H54 (cell line): ENCODE results near the gene HNRNPK.
A peak's percentile ranks its signal among the peaks of the same experiment; 100 is the strongest.

ENCODE experiments used
- DNase-seq: peaks from one replicate; pipeline ENCODE4 v3.0.0; 2011; ENCODE audit warnings: low spot score, mixed read lengths; ENCODE audit not compliant: insufficient read length
- FAIRE-seq: peaks from 3 replicates; lab custom pipeline; 2011; peaks lifted over from hg19 to GRCh38; lab: Jason Lieb, UNC
- POLR2A ChIP-seq: IDR thresholded peaks from 2 replicates; pipeline ENCODE4 v1.6.1; 2011; ENCODE audit warnings: low read depth, mild to moderate bottlenecking, low read length

The HNRNPK gene

DNA sequence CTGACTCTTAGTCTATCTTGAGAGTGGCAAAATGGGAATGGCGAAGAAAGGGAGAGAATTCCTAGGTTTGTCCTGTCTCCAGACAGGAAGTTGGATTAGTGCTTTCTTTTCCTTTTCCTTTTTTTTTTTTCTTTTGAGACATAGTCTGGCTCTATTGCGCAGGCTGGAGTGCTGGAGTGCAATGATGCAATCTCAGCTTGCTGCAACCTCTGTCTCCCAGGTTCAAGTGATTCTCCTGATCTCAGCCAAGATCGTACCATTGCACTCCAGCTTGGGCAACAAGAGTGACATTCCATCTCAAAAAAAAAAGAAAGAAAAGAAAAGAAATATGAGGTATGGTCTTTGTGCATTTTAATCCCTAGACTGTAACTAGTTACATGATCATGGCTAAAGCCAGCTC lies 46.2 kb downstream of the HNRNPK start:
- no peak for TF ChIP-seq POLR2A
- DNase-seq (no peak), FAIRE-seq (no peak)

DNA sequence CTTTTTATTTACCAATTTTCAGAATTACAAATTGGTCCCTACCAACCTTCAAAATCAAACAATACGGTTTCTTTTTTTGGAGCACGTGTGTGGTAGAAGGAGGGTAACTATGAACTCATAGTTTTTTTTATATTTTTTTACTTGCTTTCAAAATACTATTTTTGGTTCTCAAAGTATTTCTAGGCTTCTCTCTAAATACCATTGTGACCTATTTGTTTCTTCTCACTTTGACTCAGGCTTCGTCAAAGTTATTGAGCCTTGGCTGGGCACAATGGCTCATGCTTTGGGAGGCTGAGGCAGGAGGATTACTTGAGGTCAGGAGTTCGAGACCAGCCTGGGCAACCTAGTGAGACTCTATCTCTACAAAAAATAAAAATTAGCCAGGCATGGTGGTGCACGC lies 47.2 kb downstream of the HNRNPK start:
- no peak for FAIRE-seq
- DNase-seq, result no peak
- TF ChIP-seq POLR2A, result no peak

DNA sequence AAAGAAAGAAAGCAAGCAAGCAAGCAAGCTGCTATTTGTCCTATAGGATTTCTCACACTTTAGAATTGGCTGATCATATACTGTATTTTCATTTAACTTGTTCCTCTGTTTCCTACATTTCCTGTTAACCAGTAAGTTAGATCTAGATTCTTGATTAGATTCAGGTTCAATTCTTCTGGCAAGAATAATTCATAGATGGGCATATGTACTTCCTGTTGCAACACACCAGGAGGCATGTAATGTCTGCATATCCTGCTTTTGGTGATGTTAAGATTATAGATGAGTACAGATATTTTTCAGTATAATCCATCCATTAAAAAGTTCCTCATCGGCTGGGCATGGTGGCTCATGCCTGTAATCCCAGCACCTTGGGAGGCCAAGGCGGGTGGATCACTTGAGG lies 48.0 kb downstream of the HNRNPK start:
- FAIRE-seq (no peak), DNase-seq (no peak)
- TF ChIP-seq POLR2A, result no peak

DNA sequence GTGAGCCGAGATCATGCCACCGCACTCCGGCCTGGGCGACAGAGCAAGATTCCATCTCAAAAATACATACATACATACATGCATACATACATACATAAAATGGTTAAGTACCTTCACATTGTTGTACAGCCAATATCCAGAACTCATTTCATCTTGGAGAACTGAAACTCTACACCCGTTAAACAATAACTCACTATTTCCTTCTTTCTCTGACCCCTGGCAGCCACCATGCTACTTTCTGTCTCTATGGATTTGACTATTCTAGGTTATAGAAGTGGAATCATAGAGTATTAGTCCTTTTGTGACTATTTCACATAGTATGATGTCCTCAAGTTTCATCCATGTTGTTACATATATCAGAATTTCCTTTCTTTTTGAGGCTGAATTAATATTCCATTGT lies 49.1 kb downstream of the HNRNPK start:
- DNase-seq, result no peak
- no peak for TF ChIP-seq POLR2A
- FAIRE-seq, result no peak

DNA sequence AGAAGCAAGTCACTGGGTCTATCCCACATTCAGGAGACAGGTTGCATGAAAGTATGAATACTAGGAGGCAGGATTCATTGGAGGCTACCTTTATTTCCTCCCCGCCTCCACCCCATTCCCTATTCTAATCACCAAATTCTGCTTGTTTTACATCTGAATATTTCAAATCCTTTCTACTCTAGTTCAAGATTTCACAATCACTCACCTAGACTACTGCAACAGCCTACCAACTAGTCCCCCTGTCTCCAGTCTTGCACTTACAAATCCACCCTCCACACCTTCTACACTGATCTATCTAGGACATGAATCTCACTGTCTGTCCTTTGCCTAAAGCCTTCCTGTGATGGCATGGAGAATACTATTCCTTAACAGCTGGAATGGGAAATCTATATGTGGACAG lies 52.4 kb downstream of the HNRNPK start:
- no peak for TF ChIP-seq POLR2A
- FAIRE-seq, result no peak

DNA sequence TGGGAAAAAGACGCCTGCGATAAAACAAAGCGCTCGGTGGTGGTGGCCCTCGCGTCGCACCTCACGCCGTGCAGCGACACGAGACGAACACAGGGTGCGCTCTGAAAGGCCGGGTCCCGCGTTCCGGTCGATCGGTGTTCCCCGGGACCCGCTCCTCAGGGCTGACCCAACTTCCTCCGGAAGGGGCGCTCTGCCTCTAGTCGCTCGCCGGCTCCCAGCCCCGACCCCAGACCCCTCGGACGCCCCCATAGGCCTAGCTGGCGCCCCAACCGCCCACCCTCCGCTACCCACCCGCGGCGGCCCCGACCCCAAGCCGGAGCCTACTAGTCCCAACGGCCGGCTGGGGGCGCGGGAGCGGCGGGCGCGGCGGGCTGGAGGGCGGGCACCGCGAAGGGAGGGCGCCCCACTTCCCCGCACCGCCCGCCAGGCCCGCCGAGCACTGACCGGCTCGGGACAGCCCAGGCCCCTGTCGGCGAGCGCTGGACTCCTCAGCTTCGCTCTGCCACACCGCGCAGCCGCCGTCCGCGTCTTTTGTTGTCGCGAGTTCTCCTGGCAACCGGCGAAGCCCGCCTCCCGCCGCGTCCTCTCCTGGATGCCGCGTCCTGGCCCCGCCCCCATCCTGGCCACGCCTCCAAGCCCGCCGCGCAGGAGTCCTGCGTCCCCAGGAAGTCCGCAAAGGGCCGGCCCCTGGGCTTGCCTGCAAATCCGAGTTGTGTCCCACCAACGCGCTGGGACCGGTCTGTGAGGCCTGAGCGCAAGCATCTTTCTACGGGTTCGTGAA lies 58.9 kb downstream of the HNRNPK start, which contains the start of gene KIF27:
TSS of gene KIF27 (minus strand) at position 506 of the 781 bp plus-strand sequence. CDS start 5,841 bp downstream, outside the sequence.
- peak; percentile 80 for TF ChIP-seq POLR2A
- peak; percentile 82 for FAIRE-seq

More for the DNA sequence above, 52.4 kb downstream of the HNRNPK start:
- no peak for DNase-seq

DNA sequence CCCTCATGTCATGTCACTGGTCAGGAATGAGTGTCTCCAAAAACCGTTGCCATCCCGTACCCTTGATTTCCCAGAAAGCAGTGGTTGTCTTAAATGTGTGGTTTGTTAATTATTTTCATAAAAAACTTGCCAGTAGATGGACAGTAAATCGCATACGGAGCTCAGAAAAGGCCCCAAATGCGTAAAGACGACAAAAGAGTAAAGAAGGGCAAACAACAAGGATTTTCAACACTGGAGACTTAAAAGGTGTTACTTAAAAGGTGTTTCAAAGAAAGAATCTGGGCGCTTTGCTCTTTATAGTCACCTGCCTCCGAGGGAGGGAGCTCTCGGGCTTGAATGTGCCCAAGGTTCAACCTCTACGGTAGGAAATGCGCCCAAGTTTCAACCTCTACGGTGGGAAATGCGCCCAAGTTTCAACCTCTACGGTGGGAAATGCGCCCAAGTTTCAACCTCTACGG lies 59.5 kb downstream of the HNRNPK start:
- FAIRE-seq (peak; percentile 64), DNase-seq (no peak)
- TF ChIP-seq POLR2A, result no peak

More for the DNA sequence above, 58.9 kb downstream of the HNRNPK start, which contains the start of gene KIF27:
- DNase-seq, result peak; percentile 99

GRCh38 chr9:83919111-83919510 lies 60.9 kb downstream of the HNRNPK start:
- FAIRE-seq (no peak), DNase-seq (no peak)
- no peak for TF ChIP-seq POLR2A
